K562 (cell line): ENCODE measurements around the gene ADGRB3. TPM values are rescaled to one million over a fixed set of nuclear protein-coding genes. Genes with fewer than 3 reads are reported as not detected.
A peak's percentile ranks its signal among the peaks of the same experiment; 100 is the strongest.

ENCODE experiments used
- CBFA2T3 ChIP-seq: fragments of 450-650 bp; IDR thresholded peaks from 2 replicates; pipeline ENCODE4 v1.6.1; 2017
- DPF2 ChIP-seq: fragments of 450-650 bp; IDR thresholded peaks from 2 replicates; pipeline ENCODE4 v1.6.1; 2016
- EHMT2 ChIP-seq: fragments of 450-650 bp; IDR thresholded peaks from 2 replicates; pipeline ENCODE4 v1.6.1; 2018; ENCODE audit warnings: antibody characterized with exemption
- JUND ChIP-seq, 2 experiments: IDR thresholded peaks; 2 replicates in 1 of 2; 3 replicates in 1 of 2; pipeline ENCODE4 v1.6.1; 2011; ENCODE audit warnings: borderline replicate concordance in 2 of 2, low read depth in 2 of 2, low read length in 2 of 2, improper control_type of control experiment in 1 of 2, missing biosample characterization in 1 of 2, missing genetic modification characterization in 1 of 2, missing genetic modification reagents in 1 of 2
- NEUROD1 ChIP-seq: fragments of 150-350 bp; IDR thresholded peaks from 2 replicates; pipeline ENCODE4 v1.6.1; 2014; ENCODE audit warnings: borderline replicate concordance, low read length, low read depth; ENCODE audit not compliant: partially characterized antibody
- POLR2AphosphoS2 ChIP-seq: IDR thresholded peaks from 2 replicates; pipeline ENCODE4 v1.6.1; 2012; ENCODE audit warnings: low read length, improper control_type of control experiment
- PRDM10 ChIP-seq: fragments of 450-650 bp; IDR thresholded peaks from 2 replicates; pipeline ENCODE4 v1.6.1; 2018; ENCODE audit not compliant: partially characterized antibody
- SMARCE1 ChIP-seq: fragments of 450-650 bp; IDR thresholded peaks from 2 replicates; pipeline ENCODE4 v1.7.1; 2016; ENCODE audit warnings: mild to moderate bottlenecking
- TCF3 ChIP-seq: sonication (generic); formaldehyde crosslinking; IDR thresholded peaks from 2 replicates; pipeline ENCODE4 v1.4.0; 2020; ENCODE audit warnings: mild to moderate bottlenecking, missing genetic modification reagents
- TCF7 ChIP-seq: sonication (generic); IDR thresholded peaks from 2 replicates; pipeline ENCODE4 v1.6.1; 2016; ENCODE audit warnings: antibody characterized with exemption, borderline replicate concordance
- ZBTB33 ChIP-seq: sonication (generic); formaldehyde crosslinking; IDR thresholded peaks from 2 replicates; pipeline ENCODE4 v1.8.1; 2023; ENCODE audit warnings: mild to moderate bottlenecking, missing genetic modification reagents
- ZSCAN32 ChIP-seq: fragments of 450-650 bp; formaldehyde crosslinking; IDR thresholded peaks from 2 replicates; pipeline ENCODE4 v1.4.0; 2020; ENCODE audit warnings: mild to moderate bottlenecking, moderate library complexity
- polyA plus RNA-seq, 8 experiments: library from polyadenylated mRNA; depleted of rRNA in 4 of 8; stranded (reverse) in 5 of 8; unstranded in 3 of 8; fragments of >200 nt; fragmentation: Nextera tagmentation in 2 of 8; fragmentation: Illumina TruSeq in 1 of 8; extraction: Ambion mirVana in 2 of 8; extraction: Trizol in 1 of 8; gene quantifications; 2 replicates each; pipeline versions ENCODE4 v1.2.1 to v1.2.3, GENCODE V29; 2011 to 2014; ENCODE audit warnings: inconsistent platforms in 1 of 8, missing spikeins in 1 of 8
- total RNA-seq, 7 experiments: library from RNA; depleted of rRNA in 6 of 7; stranded (reverse); fragments of >200 nt in 6 of 7; fragmentation: Illumina TruSeq in 2 of 7; extraction: Trizol in 2 of 7; gene quantifications; 2 replicates each; pipeline versions ENCODE4 v1.2.1 to v1.2.3, GENCODE V29; 2011 to 2021; ENCODE audit warnings: low replicate concordance in 1 of 7
- TF ChIP-seq, protein P1 (sequence below): IDR thresholded peaks from 2 replicates; pipeline ENCODE4 v1.6.1; 2011; ENCODE audit not compliant: insufficient read length; ENCODE audit errors: extremely low read depth
- TF ChIP-seq, protein P2 (sequence below), 2 experiments: fragments of 450-650 bp; IDR thresholded peaks; 2 replicates each; pipeline ENCODE4 v1.6.1; 2018; ENCODE audit warnings: mild to moderate bottlenecking in 2 of 2, low read depth in 1 of 2; ENCODE audit not compliant: partially characterized antibody in 2 of 2

The ADGRB3 gene
- total and polyA plus RNA-seq, 9 of the 15 experiments (the other 6 are each of a cell fraction or from before 2014, with no cell fraction given), result 0.90 to 7.8 (median 2.4) TPM

DNA sequence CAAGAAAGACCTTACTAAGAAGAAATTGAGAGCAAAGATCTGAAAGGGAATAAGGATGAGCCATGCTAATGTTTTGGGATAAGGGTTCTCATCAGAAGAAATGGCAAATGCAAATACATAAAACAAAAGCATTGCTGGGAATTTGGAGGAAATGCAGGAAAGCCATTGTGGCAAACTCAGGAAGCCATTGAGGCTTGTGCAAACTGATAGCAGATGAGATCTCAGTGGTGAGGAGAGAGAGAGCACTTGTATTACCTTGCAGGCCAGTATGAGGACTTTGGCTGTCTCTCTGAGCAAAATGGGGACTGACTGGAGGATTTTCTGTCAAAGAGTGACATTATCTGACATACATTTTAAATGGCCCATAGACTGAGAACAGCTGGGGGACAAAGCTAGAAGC is 103.0 kb downstream of the ADGRB3 start (continued):
- no peak for TF ChIP-seq ZBTB33 (CRISPR knock-in tag)
- no peak for TF ChIP-seq PRDM10
- TF ChIP-seq TCF3 (CRISPR knock-in tag), result peak; percentile 36; the same call in 1 of the 2 replicates
- TF ChIP-seq POLR2AphosphoS2, result no peak
- TF ChIP-seq SMARCE1, result 0 out of 2 replicates have a peak, but pooled peaks have one; percentile 49
- TF ChIP-seq, protein P1, sequence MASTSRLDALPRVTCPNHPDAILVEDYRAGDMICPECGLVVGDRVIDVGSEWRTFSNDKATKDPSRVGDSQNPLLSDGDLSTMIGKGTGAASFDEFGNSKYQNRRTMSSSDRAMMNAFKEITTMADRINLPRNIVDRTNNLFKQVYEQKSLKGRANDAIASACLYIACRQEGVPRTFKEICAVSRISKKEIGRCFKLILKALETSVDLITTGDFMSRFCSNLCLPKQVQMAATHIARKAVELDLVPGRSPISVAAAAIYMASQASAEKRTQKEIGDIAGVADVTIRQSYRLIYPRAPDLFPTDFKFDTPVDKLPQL, result no peak
- TF ChIP-seq DPF2, result peak; percentile 68
- TF ChIP-seq ZSCAN32 (CRISPR knock-in tag), result no peak
- TF ChIP-seq, protein P2, sequence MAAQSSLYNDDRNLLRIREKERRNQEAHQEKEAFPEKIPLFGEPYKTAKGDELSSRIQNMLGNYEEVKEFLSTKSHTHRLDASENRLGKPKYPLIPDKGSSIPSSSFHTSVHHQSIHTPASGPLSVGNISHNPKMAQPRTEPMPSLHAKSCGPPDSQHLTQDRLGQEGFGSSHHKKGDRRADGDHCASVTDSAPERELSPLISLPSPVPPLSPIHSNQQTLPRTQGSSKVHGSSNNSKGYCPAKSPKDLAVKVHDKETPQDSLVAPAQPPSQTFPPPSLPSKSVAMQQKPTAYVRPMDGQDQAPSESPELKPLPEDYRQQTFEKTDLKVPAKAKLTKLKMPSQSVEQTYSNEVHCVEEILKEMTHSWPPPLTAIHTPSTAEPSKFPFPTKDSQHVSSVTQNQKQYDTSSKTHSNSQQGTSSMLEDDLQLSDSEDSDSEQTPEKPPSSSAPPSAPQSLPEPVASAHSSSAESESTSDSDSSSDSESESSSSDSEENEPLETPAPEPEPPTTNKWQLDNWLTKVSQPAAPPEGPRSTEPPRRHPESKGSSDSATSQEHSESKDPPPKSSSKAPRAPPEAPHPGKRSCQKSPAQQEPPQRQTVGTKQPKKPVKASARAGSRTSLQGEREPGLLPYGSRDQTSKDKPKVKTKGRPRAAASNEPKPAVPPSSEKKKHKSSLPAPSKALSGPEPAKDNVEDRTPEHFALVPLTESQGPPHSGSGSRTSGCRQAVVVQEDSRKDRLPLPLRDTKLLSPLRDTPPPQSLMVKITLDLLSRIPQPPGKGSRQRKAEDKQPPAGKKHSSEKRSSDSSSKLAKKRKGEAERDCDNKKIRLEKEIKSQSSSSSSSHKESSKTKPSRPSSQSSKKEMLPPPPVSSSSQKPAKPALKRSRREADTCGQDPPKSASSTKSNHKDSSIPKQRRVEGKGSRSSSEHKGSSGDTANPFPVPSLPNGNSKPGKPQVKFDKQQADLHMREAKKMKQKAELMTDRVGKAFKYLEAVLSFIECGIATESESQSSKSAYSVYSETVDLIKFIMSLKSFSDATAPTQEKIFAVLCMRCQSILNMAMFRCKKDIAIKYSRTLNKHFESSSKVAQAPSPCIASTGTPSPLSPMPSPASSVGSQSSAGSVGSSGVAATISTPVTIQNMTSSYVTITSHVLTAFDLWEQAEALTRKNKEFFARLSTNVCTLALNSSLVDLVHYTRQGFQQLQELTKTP (IDR thresholded peaks at IDR 0.05; ENCODE audit: low read depth in 1 of 2, partially characterized antibody in 2 of 2), result peak in 1 of 2 experiments; percentile 36
- TF ChIP-seq CBFA2T3, result peak; percentile 32; the same call in 1 of the 2 replicates
- 0 out of 2 replicates have a peak, but pooled peaks have one; percentile 8 for TF ChIP-seq EHMT2
- no peak for TF ChIP-seq NEUROD1
- TF ChIP-seq TCF7, result no peak
- no peak; the same call in 1 of the 2 replicates for TF ChIP-seq JUND (IDR thresholded peaks at IDR 0.05; ENCODE audit: borderline replicate concordance, low read depth, low read length)
- TF ChIP-seq JUND (tag; IDR thresholded peaks at IDR 0.05; ENCODE audit: borderline replicate concordance, low read depth, low read length), result peak; percentile 27; the same call in 1 of the 3 replicates
